ENCODE measurements around the gene CREM. TPM values are rescaled to one million over a fixed set of nuclear protein-coding genes. Genes with fewer than 3 reads are reported as not detected.

Gene CREM
- total and polyA plus RNA-seq, 2 experiments from 2014 or later: 40.9 to 43.8 TPM

- H3K4me2 ChIP-seq: no peak overlapping the region
- H3K4me1 ChIP-seq (ENCODE audit: insufficient read depth): peaks cover 11% of the 10 kb centered on the region; the same call in 1 of the 2 replicates
- TF ChIP-seq ETS1 (IDR thresholded peaks at IDR 0.05) (no peak), CREB1 (CRISPR knock-in tag; IDR thresholded peaks at IDR 0.05; ENCODE audit: low read depth) (no peak), CTCF (conservative IDR thresholded peaks at IDR 0.05; ENCODE audit: low read depth in 2 of 2) (no peak), NANOG (IDR thresholded peaks at IDR 0.05; ENCODE audit: borderline replicate concordance) (no peak), EZH2phosphoT487 (IDR thresholded peaks at IDR 0.05; ENCODE audit: unreplicated experiment) (no peak), POLR2AphosphoS5 (IDR thresholded peaks at IDR 0.05; ENCODE audit: low read depth) (no peak), REST (IDR thresholded peaks at IDR 0.05; ENCODE audit: unreplicated experiment) (no peak)
- peaks cover 10% of the 10 kb centered on the region for H3K4me1 Mint-ChIP-seq
- H3K27me3 Mint-ChIP-seq (ENCODE audit: insufficient read depth, low read depth, poor library complexity): no peaks in the 10 kb centered on the region
- no peaks in the 10 kb centered on the region for H3K27me3 ChIP-seq (ENCODE audit: insufficient read depth)
- H3K27ac ChIP-seq (ENCODE audit: low read depth): no peak overlapping the region
- H3K4me3 ChIP-seq: no peak overlapping the region
- no peaks in the 10 kb centered on the region for H3K36me3 ChIP-seq (ENCODE audit: insufficient read depth)
- H3K79me2 ChIP-seq (replicated peaks; ENCODE audit: insufficient read depth): peaks cover 56% of the 10 kb centered on the region
- H3F3A ChIP-seq (replicated peaks; ENCODE audit: low read depth): peaks cover 5% of the 10 kb centered on the region; the same call in 1 of the 2 replicates
- peaks cover 4% of the 10 kb centered on the region; the same call in 2 of the 3 replicates for H3K36me3 Mint-ChIP-seq (ENCODE audit: low read depth)
- no peak overlapping the region for H2AFZ ChIP-seq
- DNase-seq (ENCODE audit: low spot score) (no peak), ATAC-seq (no peak)
- H3K9me2 ChIP-seq (ENCODE audit: insufficient read depth): no peaks in the 10 kb centered on the region; the same call in 1 of the 2 replicates
- H3K9me3 Mint-ChIP-seq: peaks cover 4% of the 10 kb centered on the region; the same call in 2 of the 3 replicates
- no peak overlapping the region for H3K4me3 Mint-ChIP-seq
- no peak overlapping the region for H3K27ac Mint-ChIP-seq
- no peaks in the 10 kb centered on the region for H4K20me1 ChIP-seq (replicated peaks; ENCODE audit: insufficient read depth)
Observed at GRCh38 chr10:35130663-35131062, 4.0 kb downstream of the CREM start.

GRCh38 chr10:35132727-35133126 is 6.1 kb downstream of the CREM start:
- H3K27me3 ChIP-seq (ENCODE audit: insufficient read depth): no peaks in the 10 kb centered on the region
- H3K27me3 Mint-ChIP-seq (ENCODE audit: insufficient read depth, low read depth, poor library complexity): no peaks in the 10 kb centered on the region
- no peak overlapping the region for H3K4me3 Mint-ChIP-seq
- ATAC-seq: no peak
- H3K27ac ChIP-seq (ENCODE audit: low read depth): no peak overlapping the region
- H3K36me3 Mint-ChIP-seq (ENCODE audit: low read depth): peaks cover 4% of the 10 kb centered on the region; the same call in 2 of the 3 replicates
- no peak overlapping the region for H3K4me3 ChIP-seq
- H3K9me3 Mint-ChIP-seq: peaks cover 4% of the 10 kb centered on the region; the same call in 2 of the 3 replicates
- H3K4me1 Mint-ChIP-seq: peaks cover 10% of the 10 kb centered on the region
- no peak overlapping the region for H3K27ac Mint-ChIP-seq
- H3K4me2 ChIP-seq: no peak overlapping the region
- no peaks in the 10 kb centered on the region for H3K36me3 ChIP-seq (ENCODE audit: insufficient read depth)
- H2AFZ ChIP-seq: no peak overlapping the region
- peaks cover 4% of the 10 kb centered on the region; the same call in 1 of the 2 replicates for H3F3A ChIP-seq (replicated peaks; ENCODE audit: low read depth)
- no peaks in the 10 kb centered on the region for H3K9me2 ChIP-seq (ENCODE audit: insufficient read depth)
- no peaks in the 10 kb centered on the region for H4K20me1 ChIP-seq (replicated peaks; ENCODE audit: insufficient read depth)
- peaks cover 66% of the 10 kb centered on the region for H3K79me2 ChIP-seq (replicated peaks; ENCODE audit: insufficient read depth)
- H3K4me1 ChIP-seq (ENCODE audit: insufficient read depth): peaks cover 11% of the 10 kb centered on the region; the same call in 1 of the 2 replicates
- DNase-seq (ENCODE audit: low spot score): no peak
- TF ChIP-seq STAT1 (IDR thresholded peaks at IDR 0.05; ENCODE audit: unreplicated experiment) (no peak), EZH2phosphoT487 (IDR thresholded peaks at IDR 0.05; ENCODE audit: unreplicated experiment) (no peak), EZH2 (IDR thresholded peaks at IDR 0.05; ENCODE audit: low read depth, unreplicated experiment) (no peak), POLR2AphosphoS5 (IDR thresholded peaks at IDR 0.05; ENCODE audit: low read depth) (no peak), JUNB (IDR thresholded peaks at IDR 0.05; ENCODE audit: unreplicated experiment) (no peak), NANOG (IDR thresholded peaks at IDR 0.05; ENCODE audit: borderline replicate concordance) (no peak), ZNF114 (CRISPR knock-in tag; IDR thresholded peaks at IDR 0.05) (no peak), CTCF (conservative IDR thresholded peaks at IDR 0.05; ENCODE audit: low read depth in 2 of 2) (no peak), CREB1 (CRISPR knock-in tag; IDR thresholded peaks at IDR 0.05; ENCODE audit: low read depth) (no peak), REST (IDR thresholded peaks at IDR 0.05; ENCODE audit: unreplicated experiment) (no peak)

Data from GM23338 (cell line).